Measurements from ENCODE around the gene GCSAM.
A peak's percentile ranks its signal among the peaks of the same experiment; 100 is the strongest.

Gene GCSAM

DNA sequence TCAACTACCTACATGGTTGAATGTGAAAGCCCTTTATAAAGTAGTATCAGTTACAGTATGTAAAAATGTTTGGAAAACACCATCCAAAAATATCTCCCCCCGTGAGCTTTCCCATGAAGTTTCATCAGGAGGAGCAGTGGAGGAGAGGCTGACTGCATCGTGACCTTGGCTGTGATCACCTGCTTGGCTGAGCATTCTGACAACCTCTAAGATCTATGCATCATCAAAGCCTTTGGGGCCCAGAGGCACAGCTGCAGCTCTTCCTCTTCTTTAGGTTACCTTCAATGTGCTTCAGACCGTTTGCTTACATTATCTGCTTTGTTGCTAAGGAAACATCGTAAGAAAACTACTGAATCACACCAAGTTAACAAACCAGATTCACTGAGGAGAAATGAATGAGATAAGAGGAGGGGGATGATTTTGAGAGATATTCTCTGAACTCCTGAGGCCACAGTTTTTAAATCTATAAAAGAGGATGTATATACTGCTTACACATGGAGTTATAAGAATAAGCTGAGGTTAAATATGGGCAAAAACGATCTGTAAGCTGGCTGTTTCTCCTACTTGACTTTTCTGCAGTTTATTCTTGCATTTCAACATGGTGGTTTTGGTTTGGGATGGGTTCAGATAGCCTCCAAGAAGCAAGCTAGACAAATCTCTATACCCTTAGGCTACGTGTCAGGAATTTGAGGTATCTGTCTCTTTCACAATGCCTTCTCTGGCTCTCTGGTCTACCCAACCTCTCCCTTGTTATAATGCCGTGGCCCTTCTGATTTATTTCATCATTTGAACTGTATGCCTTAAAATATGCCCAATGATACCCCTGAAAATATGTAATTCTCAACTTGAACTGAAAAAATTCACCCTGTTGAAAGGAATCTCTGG is 4.0 kb downstream of the GCSAM start:
- peak; percentile 28 for DNase-seq

- no peak for DNase-seq
These were observed 5.2 kb downstream of the GCSAM start for GRCh38 chr3:112127522-112128494.

GRCh38 chr3:112126511-112126911 is 6.5 kb downstream of the GCSAM start:
- DNase-seq: peak; percentile 16

DNA sequence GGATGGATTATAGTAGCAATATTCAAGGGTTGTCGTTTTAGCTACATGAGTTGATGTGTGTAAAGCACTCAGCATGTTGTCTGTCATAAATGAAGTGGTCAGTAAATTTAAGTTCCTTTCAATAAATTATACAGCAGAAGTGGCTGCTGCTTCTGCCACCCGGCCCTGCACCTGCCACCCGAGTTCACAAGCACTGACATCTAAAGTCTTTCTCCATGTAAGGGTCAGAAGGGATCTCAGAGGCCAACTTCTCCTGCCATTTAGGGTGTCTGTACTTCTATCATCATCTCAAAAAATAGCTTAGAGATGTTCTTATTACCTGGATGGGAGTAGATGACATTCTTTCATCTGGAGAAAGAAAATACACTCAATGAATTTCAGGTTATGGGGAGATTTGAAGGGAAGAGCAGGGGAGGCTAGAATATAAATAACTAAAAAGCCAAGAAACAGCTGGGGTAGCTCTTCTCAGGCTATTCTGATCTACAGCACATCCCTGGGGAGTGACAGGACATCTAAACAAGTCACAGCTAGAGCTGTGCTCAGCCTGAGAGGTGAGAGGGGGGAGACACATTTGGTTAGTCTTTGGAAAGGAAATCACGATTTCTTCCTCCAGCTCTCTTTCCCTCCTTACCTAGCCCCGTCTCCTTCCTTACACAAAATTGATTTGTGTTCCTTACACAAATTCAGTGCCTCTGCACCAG is 8.0 kb downstream of the GCSAM start:
- DNase-seq: no peak

DNA sequence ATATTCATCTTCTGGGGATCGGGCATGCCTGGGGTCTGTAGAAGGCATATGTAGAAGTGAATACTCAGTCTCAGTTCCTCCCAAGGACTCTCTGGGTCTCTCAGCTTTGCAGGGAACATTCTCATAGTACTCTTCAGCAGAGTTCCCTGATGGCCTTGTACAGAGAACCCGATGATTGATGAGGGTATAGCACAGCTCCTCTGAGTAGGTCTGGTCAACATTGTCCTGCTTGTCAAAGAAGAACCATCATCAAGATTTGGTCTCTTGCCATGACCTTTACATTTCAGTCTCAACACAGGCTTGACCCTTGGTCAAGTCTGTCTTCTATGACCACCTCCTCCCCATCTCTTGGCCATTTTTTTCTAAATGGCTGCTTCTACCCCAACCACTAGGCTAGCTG is 9.5 kb downstream of the GCSAM start:
- DNase-seq: no peak

GRCh38 chr3:112122870-112123269 is 10.2 kb downstream of the GCSAM start:
- no peak for DNase-seq

DNA sequence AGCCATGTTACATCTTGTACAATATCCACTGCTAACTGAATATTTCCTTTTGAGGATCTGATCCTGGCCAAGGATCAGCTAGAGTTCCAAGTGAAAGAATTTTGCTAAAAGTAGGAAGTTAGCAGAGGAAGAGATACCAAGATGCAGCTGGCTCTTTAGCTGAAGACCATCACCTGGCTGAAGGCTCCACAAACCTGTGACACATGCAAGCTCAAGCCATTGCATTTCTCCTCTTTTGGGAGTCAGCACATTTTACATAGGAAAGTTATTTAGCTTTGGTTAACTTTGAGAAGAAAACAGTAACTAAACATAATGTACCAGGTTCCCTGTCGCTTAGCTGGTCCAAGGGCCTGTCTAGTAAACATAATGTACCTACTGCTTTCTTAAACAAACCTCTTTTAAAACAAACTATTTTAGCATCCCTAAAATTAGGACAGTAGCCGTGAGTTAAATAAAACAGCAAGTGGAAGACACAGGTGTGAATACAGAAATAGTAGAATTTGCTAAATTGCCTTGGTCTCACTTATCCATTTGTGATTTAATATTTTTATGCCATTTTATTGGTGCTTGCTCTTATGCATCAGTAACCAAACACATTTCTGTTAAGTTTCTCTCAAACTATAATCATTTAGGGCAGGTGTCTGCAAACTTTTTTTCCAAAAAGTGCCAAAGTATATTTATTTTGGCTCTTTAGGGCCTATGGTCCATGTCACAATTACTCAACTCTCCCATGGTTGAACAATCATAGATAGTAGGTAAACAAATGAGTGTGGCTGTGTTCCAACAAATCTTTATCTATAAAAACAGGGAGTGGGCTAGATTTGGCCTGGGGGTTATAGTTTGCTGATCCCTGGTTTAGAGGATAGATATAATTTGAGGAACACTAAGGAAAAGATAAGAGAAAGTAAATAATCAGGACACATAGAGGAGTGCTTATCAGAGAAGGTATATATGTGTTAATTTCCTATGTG is 11.2 kb downstream of the GCSAM start:
- no peak for DNase-seq

DNA sequence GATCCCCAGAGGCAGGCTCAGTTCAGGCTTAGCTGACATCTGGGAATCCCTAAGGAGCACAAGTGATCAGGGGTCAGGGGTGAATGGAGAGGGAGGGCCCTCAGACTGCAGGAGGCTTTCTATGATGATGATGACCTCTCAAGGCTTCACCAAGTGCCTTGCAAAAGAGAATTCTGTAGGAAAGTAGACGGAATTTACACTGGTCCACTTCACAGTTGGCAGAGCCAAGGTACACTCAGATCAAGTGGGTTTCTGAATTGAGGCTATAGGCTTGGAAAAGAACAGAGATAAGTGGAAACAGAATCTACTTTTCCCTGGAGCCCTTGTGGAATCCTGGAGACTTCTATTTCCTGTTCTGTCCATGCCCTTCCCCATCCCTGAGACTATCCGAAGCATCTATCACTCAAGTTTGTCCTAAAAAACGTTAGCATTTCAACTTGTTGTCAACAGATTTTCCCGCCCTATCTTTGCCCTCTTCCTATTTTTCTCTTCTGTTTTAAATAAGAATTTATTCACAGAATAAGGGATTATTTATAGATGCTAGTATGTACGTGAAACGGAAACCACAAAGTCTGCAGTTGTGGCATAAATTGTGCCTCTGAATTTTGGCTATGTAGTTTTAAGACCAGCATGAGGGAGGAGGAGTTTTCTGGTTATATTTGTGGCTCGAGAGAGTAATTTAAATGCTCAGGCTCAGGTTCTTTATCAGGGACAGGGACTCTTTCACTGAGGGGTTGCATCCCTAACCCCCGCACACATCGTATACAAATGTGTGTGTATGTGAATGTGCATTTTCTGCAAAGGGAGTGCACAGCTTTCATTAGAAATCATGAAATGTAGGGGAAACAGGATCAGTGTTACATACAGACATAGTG is 12.8 kb downstream of the GCSAM start:
- DNase-seq: no peak

DNA sequence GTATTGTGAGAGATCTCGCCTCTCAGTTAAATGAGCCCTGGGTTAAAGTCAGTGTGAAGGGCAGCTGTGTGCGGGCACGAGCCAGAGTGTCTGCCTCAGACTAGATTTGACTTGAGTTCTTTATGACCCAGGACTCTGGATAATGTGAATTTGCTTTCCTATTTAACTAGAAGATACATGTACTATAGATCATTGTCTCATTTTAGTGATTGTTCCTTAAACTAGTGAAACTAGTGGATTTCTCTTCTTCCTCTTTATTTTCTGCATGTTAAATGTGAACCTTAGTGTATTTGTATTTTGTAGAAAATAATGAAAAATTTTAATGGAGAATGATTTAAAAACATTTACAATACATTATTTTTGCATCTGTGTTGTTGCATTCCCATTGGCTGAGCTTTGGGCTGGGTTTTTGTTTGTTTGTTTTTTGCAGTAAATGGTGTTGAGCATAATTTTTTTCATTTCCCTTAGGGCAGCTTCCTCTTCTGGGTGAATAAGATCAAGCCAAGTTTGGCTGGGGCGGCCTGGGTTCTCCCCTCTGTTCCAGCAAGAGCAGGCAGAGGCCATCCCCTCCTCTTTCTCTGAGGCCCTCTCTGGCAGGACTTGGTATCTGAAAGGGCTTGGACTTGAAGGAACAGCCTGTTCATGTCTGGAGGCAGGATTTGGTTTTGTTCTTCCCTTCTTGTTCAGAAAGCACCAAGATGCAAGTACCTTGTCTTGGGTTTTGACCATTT is 15.0 kb downstream of the GCSAM start:
- DNase-seq: no peak

DNA sequence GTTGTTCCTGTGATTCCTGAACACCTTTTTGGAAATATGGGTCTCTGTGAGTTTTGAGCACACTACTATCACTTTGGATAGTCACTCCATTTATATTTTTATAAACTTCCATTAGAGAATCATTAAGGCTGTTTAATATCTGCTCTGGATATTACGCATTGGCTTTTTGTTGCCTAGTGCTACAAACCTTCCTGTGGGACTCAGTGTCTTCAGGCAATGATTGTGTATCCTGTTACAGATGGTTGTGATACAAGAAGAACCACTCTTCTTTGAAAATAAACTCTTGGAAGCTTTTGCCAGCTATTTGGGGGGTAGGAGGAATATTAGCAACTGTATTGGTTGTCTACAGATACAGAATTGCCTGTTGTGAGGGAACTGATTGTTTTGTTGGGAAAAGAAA is 15.6 kb downstream of the GCSAM start:
- no peak for DNase-seq

GRCh38 chr3:112116748-112117186 is 16.3 kb downstream of the GCSAM start:
- no peak for DNase-seq

- DNase-seq: no peak
These were observed 17.2 kb downstream of the GCSAM start for GRCh38 chr3:112115806-112116383.

DNA sequence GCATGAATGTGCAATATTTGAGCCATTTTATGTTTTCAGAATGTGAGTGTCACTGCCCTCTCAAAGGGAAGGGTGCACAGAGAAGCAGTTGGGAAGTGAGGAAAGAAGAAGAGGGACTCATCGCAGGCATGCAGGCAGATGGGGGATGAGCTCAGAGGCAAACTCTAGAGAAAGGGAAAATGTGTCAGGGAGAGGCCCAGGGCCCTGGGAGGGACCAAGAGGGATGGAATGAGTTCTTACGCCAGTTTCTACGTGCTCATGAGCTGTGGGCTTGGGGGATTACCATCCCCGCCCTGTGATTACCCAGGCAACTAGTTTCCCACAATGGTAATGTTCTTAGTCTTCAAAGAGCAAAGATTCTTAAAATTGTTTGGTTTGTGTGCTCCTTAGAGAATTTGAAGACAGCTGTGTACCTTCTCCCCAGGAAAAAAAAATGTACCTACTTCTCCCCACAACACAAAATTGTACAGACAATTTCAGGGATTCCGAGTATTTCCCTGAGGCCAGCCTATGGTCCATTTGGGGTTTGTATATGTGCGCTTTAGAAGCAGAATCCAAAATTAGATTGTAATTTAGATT is 17.8 kb downstream of the GCSAM start:
- no peak for DNase-seq

GRCh38 chr3:112114576-112115160 is 18.4 kb downstream of the GCSAM start:
- no peak for DNase-seq

- peak; percentile 55 for DNase-seq
These were observed 21.2 kb downstream of the GCSAM start for GRCh38 chr3:112111785-112112402.

- DNase-seq: no peak
These were observed 23.7 kb downstream of the GCSAM start for GRCh38 chr3:112109322-112109721.

DNA sequence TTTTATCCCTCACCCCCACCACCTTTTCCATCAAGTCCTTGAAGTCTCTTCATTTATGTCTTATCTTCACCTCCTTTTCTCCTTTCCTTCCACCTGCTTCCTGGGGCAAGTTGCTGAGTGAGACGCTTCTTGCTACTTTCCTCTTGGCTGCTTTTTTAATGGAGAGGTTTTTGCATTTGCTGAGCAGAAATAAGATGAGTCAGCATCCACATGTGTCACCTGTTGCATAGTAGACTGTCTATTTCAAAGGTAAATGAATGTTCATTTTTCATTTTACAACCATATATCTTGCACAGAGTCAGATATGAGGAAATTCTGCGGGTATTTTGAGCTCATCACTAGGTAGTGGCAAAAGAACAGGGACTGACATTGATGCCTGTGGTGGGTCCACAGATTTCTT is 28.3 kb downstream of the GCSAM start:
- DNase-seq: no peak

GRCh38 chr3:112101916-112102315 is 31.1 kb downstream of the GCSAM start:
- peak; percentile 87 for DNase-seq

Data from fibroblast of skin of scalp (primary cell).